ENCODE results near the gene ZSCAN30.

The ZSCAN30 gene

DNA sequence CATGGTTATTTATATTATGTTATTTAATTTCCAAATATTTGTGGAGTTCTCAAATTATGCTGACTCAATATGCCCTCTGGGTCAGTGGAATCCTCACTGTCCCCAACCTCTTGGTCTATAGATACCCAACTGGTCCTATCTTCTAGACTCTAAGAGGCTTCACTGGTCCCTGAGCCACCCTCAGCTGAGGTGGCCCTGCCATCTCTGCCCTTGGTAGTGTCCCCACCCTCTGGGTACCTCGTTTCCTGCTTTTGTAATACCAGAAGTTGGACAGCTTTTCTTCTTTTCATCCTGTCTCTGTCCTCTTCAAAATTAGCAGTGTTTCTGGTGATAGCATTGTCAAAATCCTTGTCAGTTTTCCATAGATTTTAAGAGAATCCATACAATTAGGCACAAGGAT is 11.9 kb downstream of the ZSCAN30 start:
- DNase-seq: no peak

DNA sequence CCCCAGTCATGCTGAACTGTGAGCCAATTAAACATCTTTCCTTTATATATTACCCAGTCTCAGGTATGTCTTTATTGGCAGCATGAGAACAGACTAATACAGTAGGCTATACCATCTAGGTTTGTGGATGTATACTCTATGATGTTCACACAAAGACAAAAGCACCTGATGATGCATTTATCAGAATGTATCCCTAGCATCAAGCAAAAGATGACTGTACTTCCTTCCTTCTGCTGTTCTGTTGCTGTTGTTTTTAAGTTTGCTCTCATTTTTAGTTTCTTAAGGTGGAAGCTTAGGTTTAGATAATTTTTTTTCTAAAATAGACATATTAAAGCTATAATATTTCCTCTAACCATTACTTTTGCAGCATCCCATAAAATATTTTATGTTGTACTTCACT is 12.4 kb downstream of the ZSCAN30 start:
- DNase-seq: no peak

GRCh38 chr18:35276267-35276666 is 13.8 kb downstream of the ZSCAN30 start:
- DNase-seq: no peak

- DNase-seq: no peak
Observed at GRCh38 chr18:35271656-35272055, 18.4 kb downstream of the ZSCAN30 start.

- no peak for DNase-seq
Observed at GRCh38 chr18:35268821-35269220, 21.2 kb downstream of the ZSCAN30 start.

- no peak for DNase-seq
Observed at GRCh38 chr18:35267809-35268208, 22.2 kb downstream of the ZSCAN30 start.

DNA sequence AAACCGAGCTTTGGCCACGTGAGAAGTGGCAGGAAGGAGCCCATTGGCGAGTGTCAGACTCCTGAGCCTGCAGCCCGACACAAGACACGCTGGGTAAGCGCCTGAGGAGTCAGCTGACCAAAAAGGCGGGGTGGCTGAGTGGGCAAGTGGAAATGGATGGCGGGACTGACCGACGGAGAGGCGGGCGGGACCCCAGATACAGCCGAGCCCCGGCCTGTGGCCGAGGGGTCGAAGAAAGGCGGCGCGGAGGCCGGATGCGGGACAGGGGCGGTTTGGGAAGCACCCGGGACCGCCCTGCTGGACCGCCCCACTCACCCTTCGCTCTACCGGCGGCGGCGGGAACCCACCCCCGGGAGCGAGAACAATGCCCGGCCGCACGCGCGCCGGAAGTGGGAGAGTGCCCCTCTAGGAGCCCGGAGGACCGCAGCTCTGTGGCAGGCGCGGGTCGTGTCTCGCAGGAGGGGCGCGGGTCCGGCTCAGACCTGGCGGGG is 22.8 kb downstream of the ZSCAN30 start:
- no peak for DNase-seq

DNA sequence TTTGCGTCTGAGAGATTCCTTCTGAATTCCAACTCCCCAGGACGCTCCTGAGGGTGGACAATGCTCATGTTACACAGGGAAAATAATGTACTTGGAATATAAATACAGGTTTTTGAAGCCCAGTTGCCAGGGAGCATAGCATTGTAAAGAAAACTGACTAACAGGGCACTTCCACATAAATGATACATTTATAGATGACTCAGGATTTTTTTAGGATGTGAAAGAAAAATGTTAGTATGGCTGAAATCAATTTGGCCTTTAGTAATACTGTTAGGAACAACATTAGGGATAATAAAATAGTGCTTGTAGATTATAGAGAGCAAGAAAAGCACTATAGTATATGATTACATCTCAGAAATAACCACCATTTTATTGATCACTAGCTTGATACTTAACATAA is 25.6 kb downstream of the ZSCAN30 start:
- no peak for DNase-seq

GRCh38 chr18:35256947-35257346 is 33.1 kb downstream of the ZSCAN30 start:
- DNase-seq: no peak

DNA sequence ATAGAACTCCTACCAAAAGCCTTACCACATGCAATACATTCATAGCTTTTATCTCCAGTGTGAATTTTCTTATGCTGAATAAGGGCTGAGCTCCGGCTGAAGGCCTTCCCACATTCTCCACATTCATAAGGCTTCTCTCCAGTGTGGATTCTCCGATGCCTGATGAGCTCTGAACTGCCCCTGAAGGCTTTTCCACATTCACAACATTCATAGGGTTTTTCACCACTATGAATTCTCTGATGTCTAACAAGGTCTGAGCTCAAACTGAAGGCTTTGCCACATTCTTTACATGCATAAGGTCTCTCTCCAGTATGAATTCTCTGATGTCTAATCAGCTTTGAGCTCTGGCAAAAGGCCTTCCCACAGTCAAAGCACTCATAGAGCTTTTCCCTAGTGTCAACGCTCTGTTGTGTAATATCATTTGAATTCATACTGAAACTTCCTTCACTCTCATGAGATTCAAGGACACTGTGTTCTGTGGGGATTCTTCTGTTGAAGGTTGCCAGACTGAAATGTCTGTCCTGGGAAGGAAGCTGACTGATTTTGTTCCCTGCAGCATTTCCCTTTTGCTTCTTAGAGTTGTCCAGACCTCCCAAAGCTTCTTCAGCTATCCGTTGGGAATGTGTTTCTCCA is 36.3 kb downstream of the ZSCAN30 start:
- DNase-seq: no peak

- DNase-seq: no peak
Observed at GRCh38 chr18:35252466-35252865, 37.6 kb downstream of the ZSCAN30 start.

DNA sequence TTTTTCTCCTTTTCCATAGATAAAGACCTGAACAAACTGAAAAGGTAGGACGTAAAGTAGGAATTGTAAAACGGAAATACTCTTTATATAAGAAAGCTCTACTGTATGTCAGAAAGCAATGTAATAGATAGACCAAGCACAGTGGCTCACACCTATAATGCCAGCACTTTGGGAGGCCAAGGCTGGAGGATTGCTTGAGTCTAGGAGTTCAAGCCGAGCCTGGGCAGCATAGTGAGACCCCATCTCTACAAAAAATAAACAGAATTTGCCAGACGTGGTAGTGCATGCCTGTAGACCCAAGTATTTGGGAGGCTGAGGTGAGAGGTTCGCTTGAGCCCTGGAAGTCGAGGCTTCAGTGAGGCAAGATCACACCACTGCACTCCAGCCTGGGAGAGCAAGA is 41.6 kb downstream of the ZSCAN30 start:
- no peak for DNase-seq

DNA sequence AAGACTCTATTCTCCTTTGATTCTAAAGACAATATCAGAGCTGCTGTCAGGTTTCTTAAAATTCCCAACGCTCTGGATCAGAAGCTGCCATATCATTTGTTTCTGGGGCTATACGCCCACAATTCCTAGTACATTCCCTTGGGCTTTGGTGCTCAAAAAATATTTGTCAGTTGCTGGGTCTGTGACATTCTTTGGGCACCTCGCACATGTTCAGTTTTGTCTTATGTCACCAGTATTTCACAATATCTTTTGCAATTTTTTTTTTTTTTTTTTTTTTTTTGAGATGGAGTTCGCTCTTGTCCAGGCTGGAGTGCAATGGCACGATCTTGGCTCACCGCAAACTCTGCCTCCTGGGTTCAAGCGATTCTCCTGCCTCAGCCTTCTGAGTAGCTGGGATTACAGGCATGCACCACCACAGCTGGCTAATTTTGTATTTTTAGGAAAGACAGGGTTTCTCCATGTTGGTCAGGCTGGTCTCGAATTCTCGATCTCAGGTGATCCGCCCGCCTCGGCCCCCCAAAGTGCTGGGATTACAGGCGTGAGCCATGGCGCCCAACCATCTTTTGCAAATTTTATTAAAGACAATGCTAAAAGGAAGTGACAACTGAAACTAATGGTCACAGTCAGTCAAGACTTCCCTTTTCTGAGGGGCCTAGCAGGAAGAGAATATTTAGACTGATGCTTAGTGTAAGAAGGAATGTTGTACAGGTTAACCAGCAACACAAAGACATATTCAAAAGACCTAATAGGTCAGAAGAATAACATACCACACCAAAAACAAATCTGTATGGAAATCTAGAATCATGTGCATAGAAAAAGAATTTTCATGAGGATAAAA is 42.4 kb downstream of the ZSCAN30 start:
- DNase-seq: no peak

GRCh38 chr18:35246831-35247230 is 43.2 kb downstream of the ZSCAN30 start:
- DNase-seq: no peak

GRCh38 chr18:35245719-35246317 is 44.2 kb downstream of the ZSCAN30 start:
- DNase-seq: no peak

DNA sequence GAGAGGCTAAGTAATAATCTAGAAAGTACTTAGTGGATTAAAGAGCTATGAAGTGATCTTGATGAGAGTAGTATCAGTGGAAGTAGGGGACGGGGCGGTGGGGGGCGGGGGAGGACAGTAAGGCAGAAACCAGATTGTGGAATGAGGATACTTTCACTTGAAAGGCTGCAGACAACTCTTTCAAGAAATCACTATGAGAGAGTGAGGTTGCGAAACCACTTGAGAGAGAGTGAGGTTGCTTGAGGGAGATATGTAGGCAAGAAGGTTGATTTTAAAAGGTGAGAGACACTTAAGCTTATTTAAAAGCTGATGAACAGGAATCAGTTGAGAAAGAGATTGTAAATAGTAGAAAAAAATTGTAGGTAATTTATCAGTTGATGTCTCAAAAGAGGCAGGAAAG is 45.4 kb downstream of the ZSCAN30 start:
- no peak for DNase-seq

GRCh38 chr18:35242426-35242825 is 47.6 kb downstream of the ZSCAN30 start:
- DNase-seq: no peak

GRCh38 chr18:35241448-35241804 is 48.6 kb downstream of the ZSCAN30 start:
- no peak for DNase-seq

GRCh38 chr18:35240664-35241447 is 49.2 kb downstream of the ZSCAN30 start, which contains the start of gene ZNF397:
Gene ZNF397 (plus strand): TSS chr18:35241034. CDS start chr18:35242471, 1,437 bp downstream.
- DNase-seq: peak; percentile 64

- DNase-seq: no peak
Observed at GRCh38 chr18:35239314-35239713, 50.7 kb downstream of the ZSCAN30 start.

DNA sequence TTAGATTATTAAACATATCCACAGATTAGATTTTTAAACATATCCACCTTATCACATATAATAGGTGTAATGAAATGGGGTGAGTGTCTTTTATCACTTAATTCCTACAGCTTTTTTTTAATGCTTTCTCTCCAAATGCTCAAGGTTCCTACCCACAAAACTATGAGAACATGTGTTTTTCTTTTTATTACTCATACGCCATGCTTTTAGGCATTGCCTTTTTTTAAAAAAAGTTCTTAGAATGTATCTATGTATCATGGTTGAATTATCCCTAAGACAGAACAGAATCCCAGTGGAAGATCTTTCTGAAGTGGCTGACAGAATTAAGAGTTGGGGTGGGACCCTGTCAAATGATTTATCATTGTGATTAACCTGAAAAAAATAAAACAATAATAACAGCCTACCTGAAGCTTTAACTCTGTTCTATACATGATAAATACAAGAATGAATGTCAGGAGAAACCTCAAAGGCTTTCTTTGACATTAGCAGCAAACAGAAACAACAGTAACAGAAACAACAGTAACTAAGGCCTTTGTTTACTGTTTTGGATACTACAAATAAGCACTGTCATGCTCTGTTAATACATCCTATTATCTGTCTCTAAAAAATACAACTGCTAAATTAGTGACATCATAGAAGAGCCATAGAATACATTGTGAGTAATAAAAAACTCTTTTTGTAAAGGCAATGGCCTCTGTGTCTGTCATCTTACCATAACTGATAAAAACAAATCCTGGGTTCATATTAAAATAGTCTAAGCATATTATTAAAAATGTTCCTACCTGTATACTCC is 53.3 kb downstream of the ZSCAN30 start:
- DNase-seq: no peak

- peak; percentile 11 for DNase-seq
Observed at GRCh38 chr18:35231052-35231451, 59.0 kb downstream of the ZSCAN30 start.
